Measurements from ENCODE around the gene PTMS. TPM values are rescaled to one million over a fixed set of nuclear protein-coding genes. Genes with fewer than 3 reads are reported as not detected.
"Not testable (repeated sequence)": the region's sequence is repeated elsewhere in the genome, so short reads cannot be mapped to it uniquely, and the experiment has no call there.

The PTMS gene
- total and polyA plus RNA-seq, 9 of the 15 experiments (the other 6 are each of a cell fraction or from before 2014, with no cell fraction given): 5.1 to 287 (median 78.5) TPM

GRCh38 chr12:6743300-6743699 lies 22.9 kb upstream of the PTMS start:
- intact Hi-C loops (cut with micrococcal nuclease); H3K79me2 ChIP-seq (ENCODE audit: control insufficient read depth, insufficient read depth, low read length); CTCF ChIA-PET (ENCODE audit: low intra/inter-chr PET ratio); H3K27ac ChIP-seq (ENCODE audit: extremely low read depth, low read depth, low read length); DNase-seq (ENCODE audit: extremely low read depth in 1 of 4, low spot score in 3 of 4); ATAC-seq; in situ Hi-C loops (cut with MboI); FAIRE-seq; H3K4me3 ChIP-seq; H3K9ac ChIP-seq (ENCODE audit: insufficient read depth in 1 of 2, low read depth in 2 of 2, low read length in 2 of 2); H4K20me1 ChIP-seq (replicated peaks; ENCODE audit: control insufficient read depth, insufficient read depth, low read length); H3K9me1 ChIP-seq (ENCODE audit: control insufficient read depth, insufficient read depth, low read length); BruUV-seq (replicated peaks); H2AFZ ChIP-seq (ENCODE audit: low read depth, low read length); H3K9me3 ChIP-seq (replicated peaks; ENCODE audit: control insufficient read depth, insufficient read depth, low read depth, low read length); H3K27me3 ChIP-seq (ENCODE audit: control insufficient read depth in 2 of 2, insufficient read depth in 2 of 2, low read length in 2 of 2); H3K4me2 ChIP-seq (ENCODE audit: insufficient read depth, low read length): not testable (repeated sequence)
- 15% methylated on average over 7 of the region's 7 CpGs for WGBS (ENCODE audit: insufficient coverage, low coverage, missing lambda C conversion rate)
- POLR2A ChIA-PET: interaction anchor here (0.6 to 0.9 kb wide), 2 partner anchors 124 to 273 kb away, joined by 3 read pairs; partner anchors contain the start of genes TPI1 and VAMP1
- peaks cover 10 to 21% of the 10 kb centered on the region in 2 experiments; a peak in 3 of 5 replicates for H3K4me1 ChIP-seq (replicated peaks in 1 of 2; ENCODE audit: control insufficient read depth in 2 of 2, insufficient read depth in 2 of 2, low read length in 2 of 2)
- peaks cover 26% of the 10 kb centered on the region; the same call in 2 of the 3 replicates for H3K36me3 ChIP-seq (ENCODE audit: control insufficient read depth, insufficient read depth, low read length)
- TF ChIP-seq TRIM24 (IDR thresholded peaks at IDR 0.05) (peak in 1 of 2 experiments; percentile 33; a peak in 1 of 4 replicates), CBFA2T3 (IDR thresholded peaks at IDR 0.05) (peak; percentile 25; the same call in 1 of the 2 replicates), ZFP36 (IDR thresholded peaks at IDR 0.05; ENCODE audit: low read depth, low read length, partially characterized antibody) (peak; percentile 73), TRIM28 (IDR thresholded peaks at IDR 0.05) (peak; percentile 32; the same call in 1 of the 2 replicates), ZNF431 (CRISPR knock-in tag; IDR thresholded peaks at IDR 0.05) (peak; percentile 32; the same call in 1 of the 2 replicates)

Measured in K562 (cell line).